NCI-H524 treated with DMSO at 0.1 percent for 48 hours (cell line): Measurements from ENCODE around the gene IVNS1ABP.

ENCODE experiments used
- DNase-seq: peaks from one replicate; lab custom pipeline; 2025; lab: John Stamatoyannopoulos, UW

Gene IVNS1ABP

GRCh38 chr1:185293967-185294542 lies 23.0 kb downstream of the IVNS1ABP start:
- no peak for DNase-seq

GRCh38 chr1:185292237-185292636 lies 24.8 kb downstream of the IVNS1ABP start:
- no peak for DNase-seq

DNA sequence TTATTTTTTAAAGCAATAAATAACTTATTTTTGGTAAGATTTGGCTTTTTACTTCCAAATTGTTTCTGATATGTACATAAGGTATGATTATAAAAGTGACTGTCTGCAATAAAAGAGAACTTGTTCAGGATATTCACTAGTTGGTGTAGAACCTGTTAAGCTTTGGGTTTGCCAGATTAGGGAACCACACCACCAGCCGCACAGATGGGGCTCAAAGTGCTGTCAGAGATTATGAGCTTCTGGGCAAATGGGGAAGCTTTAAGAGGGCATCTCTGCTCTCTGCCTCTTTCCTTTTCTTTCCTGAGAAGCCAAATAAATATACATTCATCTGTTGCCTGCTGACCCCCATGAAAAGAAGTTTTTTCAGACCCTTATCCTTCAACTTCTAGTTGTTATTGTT lies 25.4 kb downstream of the IVNS1ABP start:
- no peak for DNase-seq

DNA sequence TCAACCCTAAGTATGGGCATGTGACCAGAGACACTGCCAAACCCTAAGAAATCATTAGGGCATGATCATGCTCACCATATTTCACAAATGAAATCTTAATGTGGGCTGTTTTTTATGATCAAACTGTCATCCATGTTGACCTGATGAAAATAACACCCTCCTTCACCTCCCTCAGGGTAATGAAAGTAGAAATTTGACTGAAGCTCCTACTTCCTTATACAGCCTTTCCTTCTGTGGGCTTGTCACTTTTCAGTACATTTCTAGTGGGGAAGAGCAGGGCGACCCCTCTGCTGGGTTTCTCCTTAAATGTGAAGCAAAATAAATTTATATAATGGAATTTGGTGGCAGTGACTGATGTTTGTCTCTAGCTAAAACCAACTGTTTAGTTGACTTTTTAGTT lies 25.9 kb downstream of the IVNS1ABP start:
- DNase-seq = no peak

GRCh38 chr1:185289880-185290279 lies 27.2 kb downstream of the IVNS1ABP start:
- DNase-seq = no peak

DNA sequence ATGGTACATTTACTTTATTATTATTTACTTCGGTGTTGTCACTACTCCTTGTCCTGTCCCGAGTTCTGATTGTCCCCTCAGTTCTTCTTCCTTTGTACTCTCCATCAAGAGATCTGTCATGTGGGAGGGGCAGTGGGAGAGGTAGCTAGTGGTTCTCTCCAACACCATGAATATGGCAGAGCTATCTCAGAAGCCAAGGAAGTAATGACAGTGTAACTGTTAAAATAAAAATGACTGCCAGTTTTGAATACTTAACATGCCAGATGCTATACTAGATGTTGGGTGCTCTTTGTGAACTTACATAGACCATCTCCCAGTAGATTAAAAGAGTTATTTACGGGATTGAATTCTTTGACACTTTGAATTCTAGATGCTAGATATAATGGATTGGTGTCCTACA lies 28.6 kb downstream of the IVNS1ABP start:
- DNase-seq = no peak

DNA sequence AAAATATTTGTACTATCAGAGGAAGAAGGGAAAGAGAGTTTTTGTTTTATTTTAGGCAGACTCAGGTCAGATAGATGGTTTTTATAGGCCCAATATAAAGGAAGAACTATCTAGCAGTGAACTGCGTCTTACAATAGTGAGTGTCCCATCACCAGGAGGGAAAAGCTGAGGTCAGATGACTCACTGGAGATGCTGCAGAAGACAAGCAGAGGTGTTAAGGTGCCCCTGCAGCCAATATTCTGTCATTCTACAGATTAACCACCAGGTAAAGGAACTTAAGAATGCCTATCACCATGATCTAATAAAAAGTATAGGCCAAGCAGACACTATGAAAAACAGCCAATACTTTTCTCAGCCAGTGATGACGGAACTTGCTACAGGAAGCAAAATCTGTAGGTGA lies 29.6 kb downstream of the IVNS1ABP start:
- DNase-seq = no peak

- DNase-seq = no peak
Measured at GRCh38 chr1:185284533-185285276, 32.3 kb downstream of the IVNS1ABP start.

GRCh38 chr1:185284116-185284515 lies 32.9 kb downstream of the IVNS1ABP start:
- DNase-seq = no peak

DNA sequence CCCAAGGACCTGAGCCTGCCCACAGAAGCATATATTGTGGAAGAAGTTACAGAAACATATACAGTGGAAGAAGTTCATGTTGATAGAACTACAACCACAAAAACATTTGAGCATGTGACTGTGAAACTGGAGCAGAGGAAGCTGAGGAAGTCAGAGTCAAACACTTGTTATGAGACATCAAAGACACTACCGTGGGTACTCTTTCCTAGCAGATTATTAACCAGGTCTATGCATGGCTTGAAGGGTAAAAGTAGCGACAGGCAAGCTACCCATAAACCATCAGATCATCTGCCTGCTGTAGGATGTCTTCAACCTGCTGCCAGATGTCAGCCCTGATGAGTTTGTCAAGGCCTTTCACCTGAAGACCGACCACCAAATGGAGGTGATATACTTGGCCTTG lies 35.8 kb downstream of the IVNS1ABP start:
- no peak for DNase-seq

DNA sequence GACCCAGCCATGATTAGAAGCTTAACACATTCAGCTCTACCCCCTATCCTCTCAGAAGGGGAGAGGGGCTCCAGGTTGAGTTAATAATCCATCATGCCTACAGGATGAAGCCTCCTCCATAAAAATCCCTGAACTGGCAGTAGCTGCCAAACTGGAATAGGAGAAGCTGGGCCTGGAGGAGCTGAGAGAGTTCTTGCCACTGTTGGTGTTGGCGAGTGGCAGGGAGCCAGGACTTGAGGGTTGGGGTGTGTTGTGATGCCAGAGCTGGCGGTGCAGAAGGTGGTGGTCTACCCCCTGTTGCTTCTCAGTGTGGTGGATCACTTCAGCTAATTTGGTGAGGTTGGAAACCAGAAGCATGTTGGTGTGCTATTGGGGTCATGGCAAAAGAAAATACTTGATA lies 36.5 kb downstream of the IVNS1ABP start:
- DNase-seq = no peak

DNA sequence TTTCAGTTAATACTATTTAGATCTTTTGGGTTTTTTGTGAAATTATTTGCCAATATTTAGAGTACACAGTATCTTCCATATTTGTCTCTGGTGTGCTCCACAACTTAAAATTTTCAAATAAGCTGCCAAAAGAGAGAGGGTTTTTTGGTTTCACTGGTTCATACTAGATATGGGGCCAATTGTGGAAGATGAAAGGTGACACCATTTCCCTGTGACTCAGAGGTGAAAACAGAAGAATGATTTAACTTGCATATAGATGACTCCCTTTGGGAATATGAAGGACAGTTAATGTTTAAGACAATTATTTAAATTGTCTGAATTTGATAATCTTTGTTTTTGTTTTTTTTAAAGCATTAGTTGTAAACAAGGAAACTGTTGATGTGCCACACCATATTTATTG lies 37.5 kb downstream of the IVNS1ABP start:
- no peak for DNase-seq

GRCh38 chr1:185271921-185272320 lies 45.1 kb downstream of the IVNS1ABP start:
- no peak for DNase-seq

- no peak for DNase-seq
Measured at GRCh38 chr1:185268352-185268751, 48.7 kb downstream of the IVNS1ABP start.

- DNase-seq = no peak
Measured at GRCh38 chr1:185267701-185268100, 49.3 kb downstream of the IVNS1ABP start.

DNA sequence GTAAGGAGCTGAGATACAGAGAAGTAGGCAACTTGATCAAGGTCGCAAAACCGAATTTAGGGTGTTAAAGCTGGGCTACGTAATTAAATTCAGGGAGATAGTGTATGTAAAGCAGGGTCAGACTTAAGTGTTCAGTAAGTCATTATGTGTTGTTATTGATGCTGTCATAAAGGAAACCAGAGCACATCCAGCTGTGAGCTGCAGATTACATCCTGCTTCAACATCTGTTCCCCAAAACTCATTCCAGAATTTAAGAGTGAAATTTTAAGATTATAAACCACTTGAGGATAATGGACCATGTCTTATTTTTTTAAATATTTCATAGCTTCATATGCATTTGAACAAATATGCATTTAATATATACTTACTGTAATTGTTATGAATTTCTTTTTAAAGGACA lies 49.7 kb downstream of the IVNS1ABP start:
- DNase-seq = no peak

GRCh38 chr1:185265314-185265713 lies 51.7 kb downstream of the IVNS1ABP start:
- DNase-seq = no peak

GRCh38 chr1:185263780-185264179 lies 53.3 kb downstream of the IVNS1ABP start:
- no peak for DNase-seq

- DNase-seq = no peak
Measured at GRCh38 chr1:185263292-185263691, 53.8 kb downstream of the IVNS1ABP start.

DNA sequence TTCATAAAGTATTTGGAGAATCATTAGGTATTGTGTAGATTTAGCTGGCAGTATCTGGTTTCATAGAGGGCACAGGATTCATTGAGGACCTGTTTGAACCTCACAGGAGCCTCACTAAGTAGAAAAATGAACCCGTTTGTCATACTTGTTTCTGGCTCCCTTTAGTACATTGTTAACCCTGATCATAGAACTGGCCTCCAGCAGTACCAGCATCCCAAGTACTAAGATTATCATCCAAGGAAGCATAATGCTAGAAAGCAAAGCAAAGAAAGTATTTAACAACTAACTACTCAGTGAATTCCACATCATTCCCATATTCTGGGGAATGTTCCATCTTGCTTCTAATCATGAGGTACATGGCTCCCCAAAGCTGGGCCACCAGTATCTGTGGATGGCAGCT lies 54.9 kb downstream of the IVNS1ABP start:
- no peak for DNase-seq

DNA sequence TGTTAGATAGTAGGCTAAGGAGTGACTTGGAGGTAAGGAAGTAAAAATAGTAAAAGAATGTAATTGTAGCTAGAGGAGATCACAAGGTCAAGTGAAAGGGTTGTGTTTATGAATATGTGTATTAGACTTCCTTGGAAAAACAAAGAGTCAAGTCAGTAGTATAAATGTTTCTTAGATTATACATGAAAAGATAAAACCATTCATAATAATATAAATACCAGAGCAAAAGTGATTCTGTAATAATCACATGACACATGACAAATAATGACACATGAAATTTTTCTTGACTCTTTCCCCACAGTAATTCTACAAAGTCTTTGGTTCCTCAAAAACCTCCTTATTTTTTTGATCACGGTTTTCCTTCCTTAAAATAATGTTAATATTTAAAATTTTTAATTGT lies 56.4 kb downstream of the IVNS1ABP start:
- DNase-seq = no peak

- DNase-seq = no peak
Measured at GRCh38 chr1:185258676-185259075, 58.4 kb downstream of the IVNS1ABP start.

- no peak for DNase-seq
Measured at GRCh38 chr1:185257950-185258208, 59.2 kb downstream of the IVNS1ABP start.
